Measurements from ENCODE around the gene PIK3R4. TPM values are rescaled to one million over a fixed set of nuclear protein-coding genes. Genes with fewer than 3 reads are reported as not detected.

PIK3R4 gene
- total RNA-seq, 4 donors from 2014 or later, result 30.4 to 37.9 (median 33.5) TPM

GRCh38 chr3:130733236-130733875 lies 13.3 kb downstream of the PIK3R4 start:
- TF ChIP-seq POLR2A (IDR thresholded peaks at IDR 0.05), result no peak
- TF ChIP-seq, protein P1, sequence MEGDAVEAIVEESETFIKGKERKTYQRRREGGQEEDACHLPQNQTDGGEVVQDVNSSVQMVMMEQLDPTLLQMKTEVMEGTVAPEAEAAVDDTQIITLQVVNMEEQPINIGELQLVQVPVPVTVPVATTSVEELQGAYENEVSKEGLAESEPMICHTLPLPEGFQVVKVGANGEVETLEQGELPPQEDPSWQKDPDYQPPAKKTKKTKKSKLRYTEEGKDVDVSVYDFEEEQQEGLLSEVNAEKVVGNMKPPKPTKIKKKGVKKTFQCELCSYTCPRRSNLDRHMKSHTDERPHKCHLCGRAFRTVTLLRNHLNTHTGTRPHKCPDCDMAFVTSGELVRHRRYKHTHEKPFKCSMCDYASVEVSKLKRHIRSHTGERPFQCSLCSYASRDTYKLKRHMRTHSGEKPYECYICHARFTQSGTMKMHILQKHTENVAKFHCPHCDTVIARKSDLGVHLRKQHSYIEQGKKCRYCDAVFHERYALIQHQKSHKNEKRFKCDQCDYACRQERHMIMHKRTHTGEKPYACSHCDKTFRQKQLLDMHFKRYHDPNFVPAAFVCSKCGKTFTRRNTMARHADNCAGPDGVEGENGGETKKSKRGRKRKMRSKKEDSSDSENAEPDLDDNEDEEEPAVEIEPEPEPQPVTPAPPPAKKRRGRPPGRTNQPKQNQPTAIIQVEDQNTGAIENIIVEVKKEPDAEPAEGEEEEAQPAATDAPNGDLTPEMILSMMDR (IDR thresholded peaks at IDR 0.05), result no peak
- no peak for TF ChIP-seq EP300 (IDR thresholded peaks at IDR 0.05)
- H3K27ac ChIP-seq, result no peak overlapping the region
- no peaks in the 10 kb centered on the region for H3K27me3 ChIP-seq
- H3K9me3 ChIP-seq, result no peaks in the 10 kb centered on the region
- peaks cover 0 to 48% (median 0%) of the 10 kb centered on the region in 3 donors for H3K36me3 ChIP-seq
- WGBS, 2 donors, result 86 to 89% methylated on average over 8 of the region's 8 CpGs
- DNase-seq (ENCODE audit: low spot score in 2 of 2), result no peak
- peaks cover 0 to 5% (median 0%) of the 10 kb centered on the region in 4 donors for H3K4me1 ChIP-seq
- no peak overlapping the region for H3K4me3 ChIP-seq

GRCh38 chr3:130732501-130732900 lies 14.1 kb downstream of the PIK3R4 start:
- WGBS, 2 donors, result 94 to 97% methylated on average over 2 of the region's 2 CpGs
- DNase-seq (ENCODE audit: low spot score in 2 of 2), result no peak

DNA sequence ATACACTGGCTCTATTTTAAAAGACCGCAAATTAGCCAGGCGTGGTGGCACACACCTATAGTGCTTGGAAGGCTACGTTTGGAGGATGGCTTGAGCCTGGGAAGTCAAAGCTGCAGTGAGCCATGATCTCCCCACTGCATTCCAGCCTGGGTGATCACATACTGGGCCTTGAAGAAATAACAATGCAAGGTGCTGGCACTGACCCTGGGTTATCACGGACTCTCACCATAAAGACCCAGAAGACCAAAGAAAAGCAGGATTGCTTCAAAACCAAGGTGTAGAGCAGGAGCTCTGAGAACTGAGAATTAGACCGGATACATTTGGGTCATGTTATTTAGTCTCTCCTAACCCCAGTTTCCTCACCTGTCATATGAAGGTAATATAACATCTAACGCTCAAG lies 14.8 kb downstream of the PIK3R4 start:
- Histone ChIP-seq H3K27me3 (no peaks in the 10 kb centered on the region), H3K4me3 (no peak overlapping the region), H3K4me1 (peaks cover 0 to 14% (median 0%) of the 10 kb centered on the region in 4 donors), H3K36me3 (peaks cover 0 to 41% (median 0%) of the 10 kb centered on the region in 3 donors), H3K9me3 (no peaks in the 10 kb centered on the region), H3K27ac (no peak overlapping the region)
- DNase-seq (ENCODE audit: low spot score in 2 of 2), result no peak
- WGBS, 2 donors, result 92 to 94% methylated on average over 6 of the region's 6 CpGs
- no peak for TF ChIP-seq EP300 (IDR thresholded peaks at IDR 0.05)
- TF ChIP-seq, protein P1 (IDR thresholded peaks at IDR 0.05), result no peak
- no peak for TF ChIP-seq POLR2A (IDR thresholded peaks at IDR 0.05)

More at GRCh38 chr3:130732501-130732900, 14.1 kb downstream of the PIK3R4 start:
- TF ChIP-seq, protein P1 (IDR thresholded peaks at IDR 0.05), result no peak
- TF ChIP-seq POLR2A (IDR thresholded peaks at IDR 0.05) (no peak), EP300 (IDR thresholded peaks at IDR 0.05) (no peak)
- Histone ChIP-seq H3K4me3 (no peak overlapping the region), H3K9me3 (no peaks in the 10 kb centered on the region), H3K27me3 (no peaks in the 10 kb centered on the region), H3K4me1 (peaks cover 0 to 13% (median 0%) of the 10 kb centered on the region in 4 donors), H3K27ac (no peak overlapping the region), H3K36me3 (peaks cover 0 to 48% (median 0%) of the 10 kb centered on the region in 3 donors)

DNA sequence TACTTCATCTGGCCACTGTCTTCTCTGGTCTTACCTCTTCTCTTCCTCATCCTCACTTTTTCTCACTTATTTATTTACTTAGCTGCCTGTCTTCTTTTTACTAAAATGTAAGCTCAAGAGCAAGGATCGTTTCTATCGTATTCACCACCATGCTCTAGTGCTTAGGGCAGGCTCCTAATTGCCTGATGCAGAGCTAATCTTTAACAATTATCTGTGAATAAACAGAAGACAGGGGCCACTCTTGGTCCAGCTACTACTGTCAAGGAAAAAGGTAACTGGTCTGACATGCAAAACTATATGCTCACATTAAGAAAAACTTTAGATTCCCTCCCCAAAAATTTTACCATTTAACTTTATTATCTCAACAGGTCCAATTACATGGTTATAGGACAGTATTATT lies 17.5 kb downstream of the PIK3R4 start:
- no peaks in the 10 kb centered on the region for H3K9me3 ChIP-seq
- peaks cover 0 to 23% (median 0%) of the 10 kb centered on the region in 4 donors for H3K4me1 ChIP-seq
- peak overlapping the region in 2 of 4 donors; percentile 21 to 86 for H3K27ac ChIP-seq
- 50 to 65% methylated on average over 2 of the region's 2 CpGs for WGBS, 2 donors
- DNase-seq (ENCODE audit: low spot score in 2 of 2), result no peak
- no peak overlapping the region for H3K4me3 ChIP-seq
- peaks cover 0 to 23% (median 0%) of the 10 kb centered on the region in 3 donors for H3K36me3 ChIP-seq
- TF ChIP-seq POLR2A (IDR thresholded peaks at IDR 0.05), result no peak
- TF ChIP-seq EP300 (IDR thresholded peaks at IDR 0.05), result no peak
- TF ChIP-seq, protein P1 (IDR thresholded peaks at IDR 0.05), result no peak
- no peaks in the 10 kb centered on the region for H3K27me3 ChIP-seq

- DNase-seq (ENCODE audit: low spot score in 2 of 2), result no peak
- 37 to 47% methylated on average over 2 of the region's 2 CpGs for WGBS, 2 donors
- Histone ChIP-seq H3K4me1 (peaks cover 0 to 23% (median 0%) of the 10 kb centered on the region in 4 donors), H3K4me3 (no peak overlapping the region), H3K36me3 (peaks cover 0 to 13% (median 0%) of the 10 kb centered on the region in 3 donors), H3K9me3 (no peaks in the 10 kb centered on the region), H3K27ac (peak overlapping the region in 3 of 4 donors; percentile 43 to 86 (median 80)), H3K27me3 (no peaks in the 10 kb centered on the region)
- TF ChIP-seq EP300 (IDR thresholded peaks at IDR 0.05) (no peak), POLR2A (IDR thresholded peaks at IDR 0.05) (no peak)
Measured at GRCh38 chr3:130728037-130728436, 18.6 kb downstream of the PIK3R4 start.
